HepG2 (cell line): ENCODE data around the gene C9orf50. TPM values are rescaled to one million over a fixed set of nuclear protein-coding genes. Genes with fewer than 3 reads are reported as not detected.

Source experiments
- ATAC-seq: fragments of 200-7000 bp; cut with Tn5 transposase; 3 replicates; pipeline ENCODE4 v1.9.1; 2020; ENCODE audit warnings: mild to moderate bottlenecking, moderate library complexity
- BruUV-seq: library from RNA; stranded (reverse); fragments of 400-500 nt; replicated peaks from 2 replicates; lab custom pipeline; 2021; lab: Mats Ljungman, UMichigan
- CTCF ChIA-PET: fragments of 300-600 bp; formaldehyde crosslinking; extraction: SDS; loops from one replicate; lab custom pipeline; 2021; ENCODE audit warnings: low total read pairs, inconsistent platforms, low intra/inter-chr PET ratio; lab: Yijun Ruan, JAX
- POLR2A ChIA-PET: fragments of 350-600 bp; sonication (Branson Sonifier 250); formaldehyde crosslinking; loops from one replicate; lab custom pipeline; 2020; ENCODE audit warnings: antibody characterized with exemption, inconsistent platforms; lab: Yijun Ruan, JAX
- DNase-seq: peaks from one replicate; pipeline ENCODE4 v3.0.0-alpha.2; 2015; ENCODE audit warnings: low spot score
- FAIRE-seq: peaks from 3 replicates; lab custom pipeline; 2011; peaks lifted over from hg19 to GRCh38; lab: Jason Lieb, UNC
- H2AFZ ChIP-seq: one replicate; pipeline ENCODE4 v1.6.1; 2011; ENCODE audit warnings: low read length, inconsistent platforms
- H3K27ac ChIP-seq: fragments of 300-600 bp; 3 replicates; pipeline ENCODE4 v1.8.0; 2011; ENCODE audit warnings: mixed run types, mild to moderate bottlenecking, mixed read lengths, low read length, inconsistent platforms; ENCODE audit not compliant: insufficient read depth; ENCODE audit errors: extremely low read length
- H3K27me3 ChIP-seq, 2 experiments: fragments of 200-600 bp in 1 of 2; 2 replicates in 1 of 2; 3 replicates in 1 of 2; pipeline versions ENCODE4 v1.6.0 to v1.8.0; 2011; ENCODE audit warnings: low read length in 2 of 2, mild to moderate bottlenecking in 2 of 2, moderate library complexity in 2 of 2, inconsistent platforms in 1 of 2; ENCODE audit not compliant: insufficient read depth in 2 of 2, control insufficient read depth in 1 of 2
- H3K36me3 ChIP-seq, 2 experiments: fragments of 200-600 bp in 1 of 2; replicated peaks in 1 of 2; 2 replicates in 1 of 2; 3 replicates in 1 of 2; pipeline versions ENCODE4 v1.5.1 to v1.8.0; 2011; ENCODE audit warnings: low read length in 2 of 2, inconsistent platforms in 1 of 2; ENCODE audit not compliant: insufficient read depth in 2 of 2, control insufficient read depth in 1 of 2
- H3K4me1 ChIP-seq: 2 replicates; pipeline ENCODE4 v1.5.1; 2012; ENCODE audit warnings: low read length, inconsistent platforms; ENCODE audit not compliant: insufficient read depth
- H3K4me2 ChIP-seq: 2 replicates; pipeline ENCODE4 v1.6.0; 2011; ENCODE audit warnings: low read depth, low read length, inconsistent platforms
- H3K4me3 ChIP-seq, 3 experiments: fragments of 200-600 bp in 1 of 3; sonication (generic), shearing (Covaris generic) in 1 of 3; replicated peaks in 1 of 3; 2 replicates each; pipeline ENCODE4 v1.5.1; 2011 to 2016; ENCODE audit warnings: low read length in 3 of 3, inconsistent platforms in 2 of 3, low read depth in 2 of 3, mild to moderate bottlenecking in 2 of 3, control low read depth in 1 of 3, mixed read lengths in 1 of 3; ENCODE audit not compliant: insufficient read depth in 1 of 3
- H3K79me2 ChIP-seq: one replicate; pipeline ENCODE4 v1.6.1; 2011; ENCODE audit warnings: low read length, inconsistent platforms; ENCODE audit not compliant: insufficient read depth
- H3K9ac ChIP-seq: 2 replicates; pipeline ENCODE4 v1.6.0; 2011; ENCODE audit warnings: mild to moderate bottlenecking, low read depth, low read length, inconsistent platforms; ENCODE audit not compliant: insufficient read depth
- H3K9me3 ChIP-seq: 2 replicates; pipeline ENCODE4 v1.5.1; 2012; ENCODE audit warnings: mild to moderate bottlenecking, low read length
- H4K20me1 ChIP-seq: 2 replicates; pipeline ENCODE4 v1.6.0; 2011; ENCODE audit warnings: inconsistent platforms, mild to moderate bottlenecking, low read length, moderate library complexity; ENCODE audit not compliant: insufficient read depth
- CBX2 ChIP-seq, 2 experiments: fragments of 200-600 bp in 1 of 2; sonication (generic); formaldehyde crosslinking in 1 of 2; IDR thresholded peaks; 2 replicates each; pipeline versions ENCODE4 v1.7.0 to v1.8.1; 2018 to 2022; ENCODE audit warnings: low read depth in 2 of 2, low read length in 1 of 2, mild to moderate bottlenecking in 1 of 2, missing genetic modification reagents in 1 of 2
- DNMT3B ChIP-seq: conservative IDR thresholded peaks from 2 replicates; pipeline ENCODE4 v1.6.1; 2016; ENCODE audit warnings: missing biosample characterization, control low read depth
- FOXA1 ChIP-seq, 2 experiments: fragments of 450-650 bp in 1 of 2; sonication (generic) in 1 of 2; formaldehyde crosslinking in 1 of 2; IDR thresholded peaks; 2 replicates each; pipeline versions ENCODE4 v1.4.0 to v1.6.1; 2016 to 2020; ENCODE audit warnings: missing genetic modification reagents in 1 of 2
- PAX8 ChIP-seq: sonication (generic); formaldehyde crosslinking; IDR thresholded peaks from 2 replicates; pipeline ENCODE4 v1.8.0; 2022; ENCODE audit warnings: mild to moderate bottlenecking, missing genetic modification reagents, borderline replicate concordance
- ZBTB10 ChIP-seq: sonication (generic); formaldehyde crosslinking; IDR thresholded peaks from 2 replicates; pipeline ENCODE4 v1.4.0; 2020; ENCODE audit warnings: missing genetic modification reagents, borderline replicate concordance
- ZBTB38 ChIP-seq: sonication (generic); formaldehyde crosslinking; IDR thresholded peaks from 2 replicates; pipeline ENCODE4 v1.5.1; 2020; ENCODE audit warnings: mild to moderate bottlenecking, missing genetic modification reagents
- ZFP36 ChIP-seq: fragments of 150-350 bp; IDR thresholded peaks from 2 replicates; pipeline ENCODE4 v1.6.1; 2018; ENCODE audit warnings: borderline replicate concordance, low read length, low read depth; ENCODE audit not compliant: partially characterized antibody
- ZFP82 ChIP-seq: sonication (generic); formaldehyde crosslinking; IDR thresholded peaks from 2 replicates; pipeline ENCODE4 v1.5.1; 2020; ENCODE audit warnings: mild to moderate bottlenecking, missing genetic modification reagents, borderline replicate concordance
- ZNF121 ChIP-seq: sonication (generic); formaldehyde crosslinking; IDR thresholded peaks from 2 replicates; pipeline ENCODE4 v1.5.0; 2020; ENCODE audit warnings: mild to moderate bottlenecking, missing genetic modification reagents
- ZNF34 ChIP-seq: sonication (generic); formaldehyde crosslinking; IDR thresholded peaks from 2 replicates; pipeline ENCODE4 v1.4.0; 2020; ENCODE audit warnings: mild to moderate bottlenecking, missing genetic modification reagents, borderline replicate concordance
- ZNF552 ChIP-seq: sonication (generic); formaldehyde crosslinking; IDR thresholded peaks from 2 replicates; pipeline ENCODE4 v1.9.0; 2022; ENCODE audit warnings: missing genetic modification reagents, mild to moderate bottlenecking, borderline replicate concordance
- ZNF572 ChIP-seq: sonication (generic); formaldehyde crosslinking; IDR thresholded peaks from 2 replicates; pipeline ENCODE4 v1.5.1; 2020; ENCODE audit warnings: mild to moderate bottlenecking, missing genetic modification reagents
- ZNF652 ChIP-seq: IDR thresholded peaks from 2 replicates; pipeline ENCODE4 v1.6.1; 2016; ENCODE audit warnings: low read depth, borderline replicate concordance
- ZNF768 ChIP-seq: sonication (generic); formaldehyde crosslinking; IDR thresholded peaks from 2 replicates; pipeline ENCODE4 v1.4.0; 2020; ENCODE audit warnings: missing genetic modification reagents
- ZSCAN30 ChIP-seq: sonication (generic); formaldehyde crosslinking; IDR thresholded peaks from 2 replicates; pipeline ENCODE4 v1.5.0; 2020; ENCODE audit warnings: mild to moderate bottlenecking, missing genetic modification reagents
- WGBS: methylation state at CpG from one replicate; pipeline ENCODE4 v1.1.6; 2017; ENCODE audit warnings: low lambda C conversion rate; 5-methylcytosine and 5-hydroxymethylcytosine counted together
- in situ Hi-C: cut with HindIII; loops from 2 replicates; pipeline ENCODE4 v1.10.0; 2017; ENCODE audit warnings: low pct_unique_long_range_greater_than_20kb; ENCODE audit not compliant: extremely low pct_ligation_motif_present
- intact Hi-C: fragments of 100-400 bp; cut with micrococcal nuclease; formaldehyde crosslinking; loops from one replicate; pipeline ENCODE4 v1.10.0; 2022; ENCODE audit not compliant: unreplicated experiment
- polyA plus RNA-seq, 8 experiments: library from polyadenylated mRNA; depleted of rRNA in 3 of 8; stranded (reverse) in 7 of 8; unstranded in 1 of 8; fragments of >200 nt; fragmentation: Illumina TruSeq in 4 of 8; extraction: Trizol in 4 of 8; gene quantifications; 2 replicates each; pipeline versions ENCODE4 v1.2.1 to v1.2.3, GENCODE V29; 2011 to 2016; ENCODE audit warnings: low read depth in 4 of 8, missing spikeins in 1 of 8, mixed read lengths in 1 of 8; ENCODE audit not compliant: insufficient read depth in 1 of 8
- total RNA-seq, 5 experiments: library from RNA; depleted of rRNA; stranded (reverse); fragments of >200 nt; fragmentation: Illumina TruSeq; extraction: Trizol; gene quantifications; 2 replicates each; pipeline ENCODE4 v1.2.3, GENCODE V29; 2016; ENCODE audit warnings: low read depth in 1 of 5

The C9orf50 gene
- total and polyA plus RNA-seq, 2 of the 13 experiments (the other 11 are each of a cell fraction or from before 2014, with no cell fraction given), result not detected

- intact Hi-C loops, result loop anchor here (1.0 to 5.0 kb wide), 2 partner anchors 32 to 117 kb away; no protein-coding TSS in a partner anchor
- Histone ChIP-seq H3K4me3 (no peak overlapping the region), H4K20me1 (no peaks in the 10 kb centered on the region), H3K27me3 (no peaks in the 10 kb centered on the region), H3K9me3 (no peaks in the 10 kb centered on the region), H3K4me1 (peaks cover 88% of the 10 kb centered on the region), H3K79me2 (peaks cover 3% of the 10 kb centered on the region), H3K9ac (no peak overlapping the region), H2AFZ (no peak overlapping the region), H3K4me2 (no peak overlapping the region), H3K36me3 (no peaks in the 10 kb centered on the region), H3K27ac (peak overlapping the region; percentile 31)
- peak; percentile 4 for FAIRE-seq
- DNase-seq, result no peak
- ChIA-PET CTCF (no interaction called here), POLR2A (interaction anchor here (2.1 to 5.1 kb wide), 2 partner anchors 8 to 47 kb away, joined by 17 to 72 read pairs; no protein-coding TSS in a partner anchor)
- in situ Hi-C loops, result no loop called here
- TF ChIP-seq ZBTB38 (CRISPR knock-in tag) (peak; percentile 31; the same call in 1 of the 2 replicates), DNMT3B (CRISPR knock-in tag) (no peak), ZNF121 (CRISPR knock-in tag) (peak; percentile 73)
- no peak for ATAC-seq
- BruUV-seq, result no TSS peak
- 75% methylated on average over 8 of the region's 8 CpGs for WGBS
Observed at GRCh38 chr9:129604766-129605163, 16.1 kb downstream of the C9orf50 start.

- Histone ChIP-seq H2AFZ (no peak overlapping the region), H3K27ac (peak overlapping the region; percentile 31), H3K9me3 (no peaks in the 10 kb centered on the region), H4K20me1 (no peaks in the 10 kb centered on the region), H3K4me1 (peaks cover 88% of the 10 kb centered on the region), H3K36me3 (no peaks in the 10 kb centered on the region), H3K9ac (0 out of 2 replicates have a peak overlapping the region, but pooled peaks have one; percentile 6), H3K79me2 (peaks cover 3% of the 10 kb centered on the region), H3K4me3 (no peak overlapping the region), H3K27me3 (no peaks in the 10 kb centered on the region), H3K4me2 (no peak overlapping the region)
- DNase-seq, result no peak
- CTCF ChIA-PET, result no interaction called here
- WGBS, result 72% methylated on average over 4 of the region's 12 CpGs
- in situ Hi-C loops (no loop called here), intact Hi-C loops (no loop called here)
- no peak for FAIRE-seq
- POLR2A ChIA-PET, result no interaction called here
- no peak for ATAC-seq
- BruUV-seq, result no TSS peak
- TF ChIP-seq FOXA1 (IDR thresholded peaks at IDR 0.05) (no peak), FOXA1 (CRISPR knock-in tag; IDR thresholded peaks at IDR 0.05) (no peak), ZSCAN30 (CRISPR knock-in tag) (no peak), ZNF652 (no peak), ZFP82 (CRISPR knock-in tag) (no peak), ZFP36 (peak; percentile 11), ZBTB10 (CRISPR knock-in tag) (no peak), ZNF34 (CRISPR knock-in tag) (no peak), CBX2 (IDR thresholded peaks at IDR 0.05; ENCODE audit: low read depth, low read length) (no peak), CBX2 (CRISPR knock-in tag; IDR thresholded peaks at IDR 0.05; ENCODE audit: low read depth) (no peak), ZNF768 (CRISPR knock-in tag) (peak; percentile 100), PAX8 (CRISPR knock-in tag) (no peak), ZNF572 (CRISPR knock-in tag) (no peak), ZNF552 (no peak)
Observed at GRCh38 chr9:129604056-129604765, 16.7 kb downstream of the C9orf50 start.
